Sciatic nerve (tissue), 2 donors: ENCODE data around the gene HOXC11. TPM values are rescaled to one million over a fixed set of nuclear protein-coding genes. Genes with fewer than 3 reads are reported as not detected.
A peak's percentile ranks its signal among the peaks of the same experiment; 100 is the strongest.

Source experiments
- ATAC-seq: fragments of 200-7000 bp; cut with Tn5 transposase; one replicate; pipeline ENCODE4 v1.9.1; 2020; ENCODE audit warnings: mild to moderate bottlenecking, moderate library complexity
- DNase-seq: peaks from one replicate; pipeline ENCODE4 v3.0.0-alpha.2; 2020; ENCODE audit warnings: low spot score
- intact Hi-C: fragments of 100-400 bp; cut with DNase I; formaldehyde crosslinking; loops from one replicate; pipeline ENCODE4 v1.14.2; 2022
- microRNA-seq: library from miRNA; unstranded; fragments of <30 nt; microRNA quantifications from one replicate; pipeline ENCODE4 v1.2.0, GENCODE V29; 2020
- total RNA-seq: library from RNA; stranded (reverse); fragmentation: NEBNext Ultra II Directional; extraction: Animal tissue kit (Norgen Biotek cat#: 25700); gene quantifications from one replicate; pipeline ENCODE4 v1.2.1, GENCODE V29; 2021
- donor health status: DM: no; HTN: no; CAD: no.
- donor health status: DM: no; HTN: no; CAD: no.

HOXC11 gene
- total RNA-seq, 1 donor from 2014 or later: 1.2 TPM

DNA sequence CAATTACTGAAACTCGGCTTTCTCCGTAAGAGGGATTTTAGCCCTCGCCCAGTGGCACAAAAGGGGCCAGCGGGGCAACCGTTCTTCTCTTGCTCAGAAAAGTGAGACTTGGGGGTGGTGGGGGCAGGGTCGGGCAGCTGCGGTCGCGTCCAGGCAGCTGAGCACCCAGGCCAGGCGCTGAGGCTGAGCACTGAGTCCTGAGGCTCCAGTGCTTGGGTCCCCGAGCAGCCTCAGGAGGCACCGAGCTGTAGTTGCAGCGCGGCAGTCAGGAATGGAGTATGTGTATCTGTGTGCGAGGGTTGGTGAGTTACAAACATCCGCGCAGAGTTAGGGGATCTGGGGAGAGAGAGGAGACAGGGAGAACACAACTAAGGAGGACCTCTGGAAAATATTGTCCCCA, 51.2 kb downstream of the HOXC11 start:
- ATAC-seq (no peak), DNase-seq (no peak)
- intact Hi-C loops: no loop called here

GRCh38 chr12:54024581-54025305, 51.8 kb downstream of the HOXC11 start:
- DNase-seq: no peak
- ATAC-seq: no peak
- intact Hi-C loops: no loop called here

DNA sequence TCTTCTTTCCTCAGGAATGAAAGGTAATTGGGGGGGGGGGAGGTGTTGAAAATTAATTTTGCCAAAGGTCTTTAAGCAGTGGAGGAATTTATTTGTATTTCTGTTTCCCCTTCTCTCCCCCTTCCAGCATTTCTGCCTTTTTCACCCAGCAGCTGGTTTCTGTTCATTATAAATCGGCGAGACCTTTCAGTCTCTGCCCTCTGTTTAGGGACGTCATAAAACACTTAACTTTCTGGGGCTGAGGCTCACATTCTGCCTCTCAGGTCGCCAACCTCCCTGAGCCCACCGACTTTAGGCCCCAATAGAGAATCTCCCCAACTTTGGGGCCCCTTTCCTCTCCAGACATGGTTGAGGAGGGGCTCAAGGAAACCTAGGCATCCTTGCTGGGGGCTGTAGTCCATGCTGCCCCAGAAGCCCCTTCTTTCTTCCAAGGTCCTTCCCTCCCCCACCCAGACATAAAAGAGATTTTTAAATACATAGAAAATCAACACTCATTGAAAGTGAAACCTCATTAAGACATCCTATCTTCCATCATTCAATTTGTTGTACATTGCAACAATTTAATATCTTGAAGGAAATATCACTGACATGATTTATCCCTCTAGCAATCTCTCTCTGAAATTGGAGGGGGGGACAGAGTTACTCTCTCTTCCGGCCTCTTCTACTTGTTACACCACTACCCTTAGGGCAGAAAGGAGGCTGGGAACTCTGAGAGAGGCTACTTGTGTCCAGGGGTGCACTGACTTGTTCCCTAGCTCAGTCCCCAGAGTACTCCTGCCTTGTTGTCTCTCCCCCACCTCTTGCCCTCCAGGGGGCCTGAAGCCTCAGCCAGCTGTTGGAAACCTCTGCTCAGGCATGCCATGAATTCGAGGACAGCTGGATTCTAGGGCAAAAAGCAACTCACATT, 52.8 kb downstream of the HOXC11 start:
- DNase-seq (no peak), ATAC-seq (no peak)
- intact Hi-C loops: loop anchor here (2.0 kb wide), 1 partner anchor 171 kb away; no protein-coding TSS in a partner anchor

DNA sequence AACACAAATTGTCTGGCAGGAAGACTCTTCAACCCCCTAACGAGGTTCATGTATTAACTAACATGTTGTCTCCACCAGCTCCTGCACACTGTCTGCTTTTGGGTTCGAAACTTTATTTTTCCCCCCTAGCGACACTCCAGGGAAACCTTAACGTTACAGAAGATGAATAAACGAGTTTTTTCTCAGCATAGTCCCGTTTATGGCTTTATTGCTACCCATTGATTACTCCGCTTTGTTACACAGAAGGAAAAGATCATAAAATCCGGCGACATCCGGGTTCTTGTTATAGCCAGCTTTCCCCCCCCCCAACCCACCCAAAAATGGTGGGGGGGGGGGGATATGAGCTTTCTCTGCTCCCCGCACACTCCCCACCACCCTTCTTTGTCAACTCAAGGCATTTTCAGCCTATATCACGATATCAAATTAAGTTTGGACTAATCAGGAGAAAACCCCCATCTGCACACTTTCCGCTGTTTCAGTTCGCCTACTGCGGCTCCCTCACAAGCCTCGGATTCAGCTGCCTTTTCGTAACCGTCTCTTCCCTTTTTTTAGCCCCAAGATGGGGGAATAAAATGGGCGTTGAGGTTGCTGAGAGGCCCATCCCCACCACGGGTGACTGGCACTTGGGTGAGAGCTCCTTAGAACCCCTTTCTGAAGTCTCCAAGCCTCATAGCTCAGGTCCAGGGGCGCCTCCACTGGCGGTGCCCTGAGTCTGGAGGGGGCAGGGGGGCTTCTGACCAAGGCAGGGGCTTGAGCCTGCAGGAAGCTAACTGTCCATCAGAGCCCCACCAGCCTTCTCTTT, 53.9 kb downstream of the HOXC11 start:
- ATAC-seq (no peak), DNase-seq (no peak)
- intact Hi-C loops: loop anchor here (2.0 kb wide), 1 partner anchor 170 kb away; no protein-coding TSS in a partner anchor

Small RNAs within 50 kb of the gene (microRNA-seq; reads per million reads assigned to microRNA genes)
- gene MIR196A2: 1,069 reads per million, percentile 81 among the genes with 10 or more reads in this experiment

Other genes with a start within 250 kb of the HOXC11 start
- 206 TPM for gene CALCOCO1, start 245.7 kb upstream of the HOXC11 start, total RNA-seq
- gene CISTR, start 221.1 kb upstream of the HOXC11 start, total RNA-seq: not detected
- 0.22 TPM for gene HOXC13, start 34.3 kb upstream of the HOXC11 start, total RNA-seq
- gene HOXC12, start 18.2 kb upstream of the HOXC11 start, total RNA-seq: 0.22 TPM
- gene HOTAIR, start 1.8 kb downstream of the HOXC11 start, total RNA-seq: 4.0 TPM
- 17.2 TPM for gene HOXC10, start 12.0 kb downstream of the HOXC11 start, total RNA-seq
- gene HOXC9, start 27.0 kb downstream of the HOXC11 start, total RNA-seq: 10.2 TPM
- 7.0 TPM for gene HOXC8, start 35.9 kb downstream of the HOXC11 start, total RNA-seq
- gene HOXC6, start 55.3 kb downstream of the HOXC11 start, total RNA-seq: 35.3 TPM
- 5.6 TPM for gene HOXC5, start 59.9 kb downstream of the HOXC11 start, total RNA-seq
- 23.6 TPM for gene HOXC4, start 80.7 kb downstream of the HOXC11 start, total RNA-seq
- 25.3 TPM for gene SMUG1, start 215.9 kb downstream of the HOXC11 start, total RNA-seq